T-helper 2 cell treated with Interferon-gamma antibody and Interleukin-4, amounts not matched to agents 100 ng/mL and 5 ng/mL, for 36 hours (primary cell): Measurements from ENCODE around the gene PFDN1. TPM values are rescaled to one million over a fixed set of nuclear protein-coding genes. Genes with fewer than 3 reads are reported as not detected.

ENCODE experiments used
- intact Hi-C: fragments of 100-400 bp; cut with micrococcal nuclease; formaldehyde crosslinking; loops from one replicate; pipeline ENCODE4 v1.15.1; 2023
- total RNA-seq: library from RNA; stranded (reverse); gene quantifications from 2 replicates; pipeline ENCODE4 v1.2.3, GENCODE V29; 2022

PFDN1 gene
- total RNA-seq, 1 donor from 2014 or later: 52.0 TPM

GRCh38 chr5:140261403-140262171, 41.3 kb downstream of the PFDN1 start:
- intact Hi-C loops: no loop called here

DNA sequence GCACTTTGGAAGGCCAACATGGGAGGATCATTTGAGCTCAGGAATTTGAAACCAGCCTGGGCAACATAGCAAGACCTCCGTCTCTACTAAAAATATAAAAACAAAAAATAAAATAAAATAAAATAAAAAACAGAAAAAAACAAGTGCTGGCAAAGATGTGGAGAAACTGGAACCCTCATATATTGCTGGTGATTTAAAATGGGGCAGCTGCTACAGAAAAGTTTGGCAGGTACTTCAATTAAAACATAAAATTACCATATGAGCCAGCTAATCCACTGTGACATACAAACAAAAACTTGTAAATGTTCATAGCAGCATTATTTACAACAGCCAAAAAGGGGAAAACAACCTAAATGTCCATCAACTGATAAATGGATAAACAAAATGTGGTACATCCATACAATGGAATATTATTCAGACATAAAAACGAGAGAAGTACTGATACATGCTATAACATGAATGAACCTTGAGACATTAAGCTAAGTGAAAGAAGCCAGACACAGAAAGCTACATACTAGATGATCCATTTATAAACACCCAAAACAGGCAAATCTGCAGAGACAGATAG, 42.7 kb downstream of the PFDN1 start:
- intact Hi-C loops: no loop called here

DNA sequence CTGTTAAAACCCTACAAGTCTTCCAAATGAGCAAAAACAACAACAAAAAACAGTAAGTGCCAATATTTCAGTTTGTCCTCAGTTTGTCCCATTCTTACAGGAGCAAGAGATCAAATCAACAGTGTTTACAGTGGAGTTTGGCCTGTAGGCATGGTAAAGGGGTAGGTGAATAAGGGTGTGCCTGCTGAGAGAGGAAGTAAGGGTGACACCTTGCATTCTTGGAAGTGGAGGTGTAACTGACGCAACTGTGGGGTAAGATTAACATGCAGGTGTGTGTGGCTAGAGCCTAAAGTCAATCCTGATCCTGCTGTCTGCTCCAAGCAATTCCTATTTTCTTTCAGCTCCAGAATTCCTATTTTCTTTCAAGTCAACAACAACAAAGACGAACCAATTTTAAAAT, 43.4 kb downstream of the PFDN1 start:
- intact Hi-C loops: no loop called here

- intact Hi-C loops: no loop called here
Measured at GRCh38 chr5:140258873-140259272, 44.0 kb downstream of the PFDN1 start.

GRCh38 chr5:140258016-140258415, 44.9 kb downstream of the PFDN1 start:
- intact Hi-C loops: no loop called here

DNA sequence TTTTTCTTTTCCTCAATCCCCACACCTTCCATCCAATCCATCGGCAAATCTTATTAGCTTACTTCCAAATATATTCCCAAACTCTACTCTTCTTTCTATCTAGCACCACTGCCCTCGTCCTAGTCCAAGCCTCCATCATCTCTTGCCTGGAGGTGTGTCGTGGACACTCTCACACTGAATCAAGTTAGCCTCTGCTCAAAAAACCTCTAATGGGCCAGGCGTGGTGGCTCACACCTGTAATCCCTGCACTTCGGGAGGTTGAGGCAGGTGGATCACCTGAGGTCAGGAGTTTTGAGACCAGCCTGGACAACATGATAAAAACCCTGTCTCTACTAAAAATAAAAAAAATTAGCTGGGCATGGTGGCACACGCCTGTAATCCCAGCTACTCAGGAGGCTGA, 46.2 kb downstream of the PFDN1 start:
- intact Hi-C loops: no loop called here

DNA sequence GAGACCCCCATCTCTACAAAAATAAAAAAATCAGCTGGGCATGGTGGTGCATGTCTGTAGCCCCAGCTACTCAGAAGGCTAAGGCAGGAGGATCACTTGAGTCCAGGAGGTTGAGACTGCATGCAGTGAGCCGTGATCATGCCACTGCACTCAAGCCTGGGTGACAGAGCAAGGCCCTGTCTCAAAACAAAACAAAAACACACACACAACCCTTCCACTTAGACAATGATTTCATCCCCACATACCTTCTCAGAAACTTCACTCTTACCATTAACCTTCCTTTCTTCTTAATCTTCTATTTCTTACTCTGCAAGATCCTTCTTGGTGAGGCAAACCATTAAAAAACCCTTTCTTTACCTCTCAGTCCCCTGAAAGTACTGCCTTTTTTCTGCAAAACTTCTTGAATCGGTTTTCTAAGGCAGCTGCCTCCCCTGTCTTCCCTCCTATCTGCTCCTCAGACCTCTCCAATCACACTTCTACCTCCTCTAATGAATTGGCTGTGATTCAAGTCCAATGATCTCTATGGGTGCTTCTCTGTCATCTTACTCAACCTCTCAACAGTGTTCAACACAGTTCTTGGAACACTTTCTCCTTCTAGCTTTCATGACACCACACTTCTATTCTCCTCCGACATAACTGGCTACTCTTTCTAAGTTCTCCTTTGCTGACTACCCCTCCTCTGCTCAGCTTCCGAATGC, 47.3 kb downstream of the PFDN1 start:
- intact Hi-C loops: no loop called here

DNA sequence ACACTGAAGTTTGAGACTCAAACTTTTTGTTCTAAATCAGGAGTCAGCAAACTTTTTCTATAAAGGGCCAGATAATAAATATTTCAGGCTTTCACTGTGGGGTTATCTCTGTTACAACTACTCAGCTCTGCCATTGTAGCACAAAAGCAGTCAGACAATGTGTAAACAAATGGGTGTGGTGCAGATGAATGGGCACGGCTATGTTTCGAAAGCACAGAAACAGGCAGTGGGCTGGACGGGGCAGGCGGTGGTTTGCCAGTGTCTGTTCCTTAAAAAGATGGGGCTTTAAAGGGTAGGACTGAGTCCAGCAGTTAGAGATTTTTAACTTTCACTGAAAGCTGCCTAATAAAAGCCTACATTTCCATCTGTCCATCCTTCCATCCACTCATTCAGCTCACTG, 48.9 kb downstream of the PFDN1 start:
- intact Hi-C loops: no loop called here

DNA sequence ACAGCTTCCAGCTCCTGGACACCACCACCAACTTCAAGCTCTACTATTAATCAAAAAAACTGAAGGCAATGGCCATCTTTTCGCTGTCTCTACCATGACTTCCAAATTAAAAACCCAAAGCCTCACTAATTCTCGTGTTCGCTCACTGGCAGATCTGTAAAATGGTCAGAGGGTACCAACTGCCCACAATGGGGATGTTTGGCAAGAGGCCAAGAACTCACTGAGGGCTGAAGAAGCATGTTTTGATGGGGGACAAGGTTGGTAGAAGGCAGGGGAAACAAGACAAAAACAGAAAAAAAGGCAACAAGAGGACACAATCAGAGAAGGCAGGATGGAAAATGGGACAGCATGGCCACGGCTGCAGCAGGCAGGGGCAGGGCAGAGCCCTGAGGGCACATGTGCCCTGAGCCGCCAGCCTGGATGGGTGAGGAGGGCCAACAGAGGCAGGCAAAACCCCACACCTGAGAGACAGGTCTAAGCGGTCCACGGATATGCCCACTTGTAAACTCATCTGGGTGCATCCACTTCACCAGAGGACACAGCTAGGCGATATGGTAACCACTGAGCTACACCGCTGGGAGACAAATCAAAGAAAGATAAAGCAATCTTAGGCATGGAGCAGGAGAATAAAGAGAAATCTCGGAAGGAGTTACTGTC, 50.3 kb downstream of the PFDN1 start:
- intact Hi-C loops: no loop called here

DNA sequence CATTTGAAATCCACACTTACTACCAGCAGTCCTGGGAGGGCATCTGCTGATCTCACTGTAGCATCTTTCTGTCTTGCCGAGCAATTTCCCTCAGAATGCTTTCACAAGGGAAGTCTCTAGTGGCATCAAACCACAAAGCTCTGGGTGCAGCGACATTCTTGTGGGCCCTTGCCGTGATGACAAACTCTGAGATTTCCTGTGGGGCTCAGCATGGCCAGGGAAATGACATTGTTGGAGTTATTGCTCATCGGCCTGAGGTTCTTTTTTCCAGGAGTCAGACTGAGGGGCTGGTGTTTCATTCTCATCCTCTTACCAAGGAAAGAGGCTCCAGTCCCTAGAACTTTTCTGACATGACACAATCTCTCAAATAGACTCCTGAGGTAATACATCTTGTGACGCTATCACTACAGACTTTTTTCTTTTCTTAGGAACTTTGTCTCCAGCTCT, 51.4 kb downstream of the PFDN1 start:
- intact Hi-C loops: loop anchor here (2.0 kb wide), 1 partner anchor 51 kb away; the partner anchor contains the start of gene PFDN1

DNA sequence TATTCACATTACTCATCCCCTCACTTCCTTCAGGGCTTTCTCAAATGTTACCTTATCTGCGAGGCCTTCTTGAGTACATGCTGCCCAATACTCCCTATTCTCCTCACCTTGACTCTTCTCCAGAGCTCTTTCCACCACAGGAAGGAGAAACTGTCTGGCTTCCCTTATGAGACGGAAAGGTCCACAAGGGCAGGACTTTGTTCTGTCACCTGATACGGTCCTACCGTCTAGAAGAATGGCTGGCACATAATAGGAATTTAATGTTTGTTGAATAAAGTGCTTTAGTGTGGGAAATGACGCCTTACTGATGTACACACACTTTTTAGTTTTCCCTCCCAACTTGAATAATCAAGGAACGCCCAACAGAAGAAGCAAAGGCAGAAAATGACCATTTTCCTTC, 52.5 kb downstream of the PFDN1 start:
- intact Hi-C loops: loop anchor here (2.0 kb wide), 1 partner anchor 52 kb away; the partner anchor contains the start of gene PFDN1

DNA sequence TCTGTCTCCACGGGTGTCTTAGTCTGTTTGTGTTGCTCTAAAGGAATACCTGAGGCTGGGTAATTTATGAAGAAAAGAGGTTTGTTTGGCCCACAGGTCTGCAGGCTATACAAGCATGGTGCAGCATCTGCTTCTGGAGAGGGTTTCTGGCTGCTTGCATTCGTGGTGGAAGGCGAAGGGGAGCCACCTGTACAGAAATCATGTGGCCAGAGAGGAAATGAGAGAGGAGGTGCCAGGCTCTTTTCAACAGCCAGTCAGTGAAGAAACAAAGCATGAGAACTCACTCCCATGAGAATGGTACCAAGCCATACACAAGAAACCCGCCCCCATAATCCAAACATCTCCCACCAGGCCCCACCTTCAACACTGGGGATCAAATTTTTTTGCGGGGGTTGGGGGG, 53.4 kb downstream of the PFDN1 start:
- intact Hi-C loops: no loop called here

DNA sequence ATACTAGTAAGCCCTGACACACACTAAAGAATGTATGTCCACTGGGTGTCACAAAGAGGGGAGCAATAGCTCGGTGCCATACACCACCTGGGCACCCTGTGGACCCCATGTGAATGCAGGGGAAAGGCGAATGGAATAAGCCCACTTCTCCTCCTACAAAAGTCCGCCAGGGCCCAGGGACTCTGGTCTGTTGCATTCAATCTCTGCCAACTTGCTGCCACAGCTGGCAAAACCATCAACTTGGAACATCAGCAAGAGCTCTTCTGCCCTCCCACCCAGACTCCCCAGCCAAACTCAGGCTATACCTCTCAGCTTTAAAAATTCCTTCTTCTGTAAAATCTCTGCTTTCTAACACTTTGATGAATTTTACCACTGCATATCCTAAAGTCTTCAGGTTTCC, 54.5 kb downstream of the PFDN1 start:
- intact Hi-C loops: no loop called here

- intact Hi-C loops: no loop called here
Measured at GRCh38 chr5:140246378-140247122, 56.4 kb downstream of the PFDN1 start.

DNA sequence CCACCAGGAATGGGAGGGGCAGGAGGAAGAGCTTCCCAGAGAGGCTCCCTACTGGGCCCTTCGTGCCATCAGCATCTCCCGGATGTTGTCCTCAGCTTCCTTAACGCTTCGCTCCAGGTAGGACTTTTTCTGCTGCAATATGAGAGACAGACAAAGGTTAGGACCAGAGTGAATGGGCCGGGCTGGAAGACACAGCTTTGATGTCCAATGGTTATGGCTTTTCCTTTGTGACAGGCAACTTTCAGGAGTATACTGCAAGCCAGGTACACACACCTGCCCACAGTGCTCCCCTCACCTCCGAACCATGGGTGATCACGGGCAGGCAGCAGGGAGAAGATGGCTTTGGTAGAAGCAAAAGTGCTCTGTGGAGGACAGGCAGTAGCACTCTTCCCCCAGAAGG, 57.0 kb downstream of the PFDN1 start:
- intact Hi-C loops: no loop called here

- intact Hi-C loops: no loop called here
Measured at GRCh38 chr5:140245341-140245740, 57.6 kb downstream of the PFDN1 start.

DNA sequence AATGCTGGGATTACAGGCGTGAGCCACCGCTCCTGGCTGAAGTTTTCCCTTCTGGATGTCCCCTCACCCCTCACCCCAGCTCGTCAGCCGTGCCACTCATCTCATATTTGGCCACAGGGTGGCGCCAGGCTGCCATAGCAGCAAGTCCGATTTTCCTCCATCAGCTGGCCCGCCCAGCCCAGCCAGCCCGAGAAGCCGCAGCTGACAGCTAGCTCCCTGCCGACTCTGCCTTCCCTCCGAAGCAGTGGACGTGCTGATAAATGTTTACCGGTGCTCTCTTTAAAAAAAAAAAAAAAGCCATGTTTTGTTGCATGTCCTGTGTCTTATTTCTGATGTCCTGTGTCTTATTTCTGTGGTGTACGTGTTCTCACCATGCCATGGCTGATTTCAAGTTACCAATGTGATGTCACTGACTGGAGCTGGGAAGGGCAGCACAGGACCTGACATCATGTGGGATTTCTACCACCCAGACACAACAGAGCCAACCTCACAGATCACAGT, 58.3 kb downstream of the PFDN1 start:
- intact Hi-C loops: loop anchor here (1.0 to 5.0 kb wide), 4 partner anchors 107 to 478 kb away; partner anchors contain the start of gene TMCO6

DNA sequence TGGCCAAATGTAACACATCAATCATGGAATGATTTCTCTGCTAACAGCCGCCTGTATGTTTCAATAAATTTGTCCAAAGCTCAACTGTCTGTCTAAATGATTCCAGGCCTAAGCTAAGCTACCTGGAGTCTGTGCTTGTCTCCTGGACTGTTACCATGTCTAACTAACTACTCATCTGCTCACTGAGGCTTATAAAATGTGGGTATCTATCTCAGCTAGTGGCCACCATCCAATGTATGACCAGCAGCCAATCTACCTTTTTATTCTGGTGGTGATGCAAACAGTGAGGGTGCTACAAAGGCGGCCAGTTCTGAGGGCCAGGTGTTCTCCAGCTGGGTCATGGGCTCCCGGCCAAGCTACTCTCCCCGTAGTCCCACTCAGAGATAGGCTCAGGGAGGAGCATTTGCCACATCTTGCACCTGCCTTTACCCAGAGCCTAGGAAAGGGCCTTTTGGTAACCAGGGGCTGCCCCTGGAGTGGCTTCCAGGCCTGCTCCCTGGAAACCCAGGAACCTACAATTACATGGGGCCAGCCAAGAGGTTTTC, 59.1 kb downstream of the PFDN1 start:
- intact Hi-C loops: loop anchor here (1.0 to 5.0 kb wide), 4 partner anchors 108 to 479 kb away; partner anchors contain the start of gene TMCO6

- intact Hi-C loops: loop anchor here (5.0 kb wide), 2 partner anchors 394 to 479 kb away; partner anchors contain the start of gene TMCO6
Measured at GRCh38 chr5:140242890-140243585, 59.9 kb downstream of the PFDN1 start.

GRCh38 chr5:140242099-140242498, 60.8 kb downstream of the PFDN1 start:
- intact Hi-C loops: loop anchor here (5.0 kb wide), 2 partner anchors 395 to 480 kb away; partner anchors contain the start of gene TMCO6
